ENCODE data around the gene SLC7A5. TPM values are rescaled to one million over a fixed set of nuclear protein-coding genes. Genes with fewer than 3 reads are reported as not detected.

Gene SLC7A5
- total and polyA plus RNA-seq, 8 donors = 1.1 to 54.7 (median 4.4) TPM

DNA sequence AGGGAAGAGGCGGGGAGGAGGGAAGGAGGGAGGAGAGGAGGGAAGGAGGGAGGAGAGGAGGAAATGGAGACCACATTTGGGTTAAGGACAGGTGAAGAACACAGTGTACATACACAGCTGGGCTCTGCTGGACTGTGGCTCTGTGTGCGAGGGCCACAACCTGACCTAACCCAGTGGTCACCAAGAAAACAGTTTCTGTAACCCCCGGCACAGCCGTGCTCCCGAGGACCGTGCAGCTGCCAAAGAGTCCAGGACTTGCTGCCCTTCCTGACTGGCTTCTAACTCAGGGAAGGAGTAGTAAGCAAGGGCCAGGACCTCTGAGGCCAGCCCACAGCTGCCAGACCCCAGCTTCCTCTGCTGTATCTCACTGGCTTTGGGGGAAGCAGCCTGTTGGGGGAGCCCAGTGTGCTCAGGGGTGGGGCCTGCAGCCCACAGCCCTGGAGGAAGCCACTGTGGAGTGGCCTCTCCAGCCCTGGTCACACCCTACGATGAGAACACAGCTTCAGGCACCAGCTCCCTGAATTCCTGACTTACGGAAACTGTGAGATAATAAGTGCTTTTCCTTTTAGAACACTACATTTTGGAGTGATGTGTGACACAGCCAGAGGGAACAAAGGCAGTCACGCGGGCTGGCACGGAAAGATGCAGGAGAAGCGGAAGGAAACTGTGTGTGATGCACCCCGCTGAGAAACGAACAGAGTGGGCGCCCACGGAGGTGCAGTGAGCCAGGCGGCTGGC is 32.3 kb downstream of the SLC7A5 start:
- intact Hi-C loops (cut with DNase I) = no loop called here
- H3K36me3 ChIP-seq = peaks cover 0 to 14% (median 0%) of the 10 kb centered on the region in 3 donors
- no peaks in the 10 kb centered on the region for H3K27me3 ChIP-seq
- WGBS, 2 donors = 85 to 90% methylated on average over 17 of the region's 17 CpGs
- no peaks in the 10 kb centered on the region for H3K9me3 ChIP-seq
- ATAC-seq (peak in 2 of 4 donors; percentile 18 to 44), DNase-seq (no peak), FAIRE-seq (no peak)
- H3K27ac ChIP-seq = no peak overlapping the region
- no peaks in the 10 kb centered on the region for H3K4me1 ChIP-seq
- no peak overlapping the region for H3K4me3 ChIP-seq
- TF ChIP-seq, protein P1, sequence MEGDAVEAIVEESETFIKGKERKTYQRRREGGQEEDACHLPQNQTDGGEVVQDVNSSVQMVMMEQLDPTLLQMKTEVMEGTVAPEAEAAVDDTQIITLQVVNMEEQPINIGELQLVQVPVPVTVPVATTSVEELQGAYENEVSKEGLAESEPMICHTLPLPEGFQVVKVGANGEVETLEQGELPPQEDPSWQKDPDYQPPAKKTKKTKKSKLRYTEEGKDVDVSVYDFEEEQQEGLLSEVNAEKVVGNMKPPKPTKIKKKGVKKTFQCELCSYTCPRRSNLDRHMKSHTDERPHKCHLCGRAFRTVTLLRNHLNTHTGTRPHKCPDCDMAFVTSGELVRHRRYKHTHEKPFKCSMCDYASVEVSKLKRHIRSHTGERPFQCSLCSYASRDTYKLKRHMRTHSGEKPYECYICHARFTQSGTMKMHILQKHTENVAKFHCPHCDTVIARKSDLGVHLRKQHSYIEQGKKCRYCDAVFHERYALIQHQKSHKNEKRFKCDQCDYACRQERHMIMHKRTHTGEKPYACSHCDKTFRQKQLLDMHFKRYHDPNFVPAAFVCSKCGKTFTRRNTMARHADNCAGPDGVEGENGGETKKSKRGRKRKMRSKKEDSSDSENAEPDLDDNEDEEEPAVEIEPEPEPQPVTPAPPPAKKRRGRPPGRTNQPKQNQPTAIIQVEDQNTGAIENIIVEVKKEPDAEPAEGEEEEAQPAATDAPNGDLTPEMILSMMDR (IDR thresholded peaks at IDR 0.05) = no peak

DNA sequence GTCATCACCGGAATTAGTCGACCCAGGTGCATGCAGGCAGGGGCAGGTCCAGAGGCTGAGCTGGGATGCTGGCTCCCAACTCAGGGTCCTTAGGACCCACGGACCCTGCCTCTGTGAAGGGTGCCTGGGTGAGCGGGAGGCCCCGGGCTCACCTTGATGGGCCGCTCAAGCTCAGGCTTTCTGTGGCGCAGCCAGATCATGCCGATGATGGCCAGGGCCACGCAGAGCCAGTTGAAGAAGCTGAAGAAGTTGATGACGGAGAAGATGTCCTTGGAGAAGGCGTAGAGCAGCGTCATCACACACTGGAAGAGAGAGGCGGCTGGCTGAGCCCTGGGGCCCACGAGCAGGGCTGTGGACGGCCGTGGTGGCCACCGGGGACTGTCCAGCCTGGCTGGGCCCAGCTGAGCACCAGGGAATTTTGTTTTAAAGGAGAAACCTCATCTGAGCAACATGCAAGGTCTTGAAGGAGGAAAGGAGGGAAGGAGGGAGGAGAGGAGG is 32.9 kb downstream of the SLC7A5 start:
- no peaks in the 10 kb centered on the region for H3K9me3 ChIP-seq
- no peaks in the 10 kb centered on the region for H3K27me3 ChIP-seq
- TF ChIP-seq, protein P1 (IDR thresholded peaks at IDR 0.05) = no peak
- DNase-seq (no peak), ATAC-seq (no peak), FAIRE-seq (no peak)
- WGBS, 2 donors = 93 to 94% methylated on average over 17 of the region's 17 CpGs
- H3K27ac ChIP-seq = no peak overlapping the region
- H3K4me1 ChIP-seq = no peaks in the 10 kb centered on the region
- intact Hi-C loops (cut with DNase I) = no loop called here
- peaks cover 0 to 14% (median 0%) of the 10 kb centered on the region in 3 donors for H3K36me3 ChIP-seq
- H3K4me3 ChIP-seq = no peak overlapping the region

DNA sequence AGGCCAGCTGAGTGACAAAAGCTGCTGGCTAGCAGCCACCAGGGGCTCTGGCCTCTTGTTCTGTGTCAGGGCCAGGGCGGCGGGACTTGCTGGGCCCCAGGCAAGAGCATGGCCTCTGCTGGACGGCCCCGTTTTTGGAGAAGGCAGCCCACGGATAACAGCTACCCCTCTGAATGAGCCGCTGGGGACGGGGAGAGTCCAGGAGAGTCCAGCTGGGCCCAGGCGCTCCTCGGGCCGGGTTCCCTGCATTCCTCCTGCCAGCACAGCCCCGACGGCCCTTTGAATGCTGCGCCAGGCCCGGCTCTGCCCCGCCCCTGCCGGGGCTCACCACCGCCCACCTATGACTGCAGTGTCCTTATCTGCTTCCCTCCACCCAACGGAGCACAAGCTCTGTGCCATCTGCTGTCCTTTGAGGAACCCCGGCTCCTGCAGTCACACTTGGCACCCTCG is 33.4 kb downstream of the SLC7A5 start:
- FAIRE-seq (no peak), ATAC-seq (no peak), DNase-seq (peak in 1 of 6 donors; percentile 57)
- intact Hi-C loops (cut with DNase I) = no loop called here
- TF ChIP-seq, protein P1 (IDR thresholded peaks at IDR 0.05) = no peak
- Histone ChIP-seq H3K4me3 (no peak overlapping the region), H3K9me3 (no peaks in the 10 kb centered on the region), H3K4me1 (no peaks in the 10 kb centered on the region), H3K27ac (no peak overlapping the region), H3K27me3 (no peaks in the 10 kb centered on the region), H3K36me3 (peaks cover 0 to 14% (median 0%) of the 10 kb centered on the region in 3 donors)
- WGBS, 2 donors = 90 to 94% methylated on average over 20 of the region's 20 CpGs

DNA sequence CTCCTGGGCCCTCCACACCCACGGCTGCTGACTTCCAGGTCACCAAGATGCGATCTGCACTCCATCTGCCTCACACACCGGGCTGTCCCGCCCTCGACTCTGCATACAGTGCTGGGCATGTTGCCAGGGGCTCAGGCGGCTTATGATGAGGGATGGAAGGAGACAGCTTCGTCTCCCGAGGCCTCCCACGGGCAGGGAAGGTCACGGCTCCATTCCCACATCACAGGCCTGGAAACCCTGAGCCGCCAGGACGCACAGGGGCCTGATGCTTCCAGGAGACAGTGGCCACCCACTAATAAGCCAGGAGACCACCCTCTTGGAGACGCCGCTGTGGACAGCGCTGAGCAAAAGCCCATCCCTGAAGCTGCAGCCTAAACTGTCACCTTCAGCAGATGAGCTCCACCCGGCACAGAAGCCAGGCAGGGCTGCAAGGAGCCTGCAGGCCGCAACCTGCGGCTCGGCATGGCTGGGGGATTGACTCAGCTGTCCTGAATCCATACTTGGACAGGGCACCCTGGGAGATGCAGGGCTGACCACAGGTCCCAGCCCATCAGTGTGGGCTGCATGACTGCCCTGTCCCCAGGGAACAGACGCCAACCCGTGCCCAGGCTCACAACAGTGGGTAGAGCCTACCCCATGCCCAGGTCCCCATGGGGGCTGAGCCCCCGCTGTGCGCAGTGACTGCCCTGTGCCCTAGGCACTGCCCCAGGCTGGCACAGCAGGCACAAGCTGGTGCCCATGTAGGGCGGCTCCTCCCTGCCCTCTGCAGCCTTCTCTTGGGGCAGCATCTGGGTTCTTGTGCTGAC is 34.4 kb downstream of the SLC7A5 start:
- no peak for FAIRE-seq
- WGBS, 2 donors = 80 to 83% methylated on average over 24 of the region's 24 CpGs
- no peak overlapping the region for H3K4me3 ChIP-seq
- H3K36me3 ChIP-seq = peaks cover 0 to 14% (median 0%) of the 10 kb centered on the region in 3 donors
- TF ChIP-seq, protein P1 (IDR thresholded peaks at IDR 0.05) = no peak
- intact Hi-C loops (cut with DNase I) = no loop called here
- no peak overlapping the region for H3K27ac ChIP-seq
- no peaks in the 10 kb centered on the region for H3K4me1 ChIP-seq
- no peaks in the 10 kb centered on the region for H3K9me3 ChIP-seq
- ATAC-seq = no peak
- H3K27me3 ChIP-seq = no peaks in the 10 kb centered on the region
- DNase-seq = peak in 1 of 6 donors; percentile 73

Measured in pancreas (tissue), 10 donors.